HG03432 (cell line): ENCODE data around the gene SPATA31D3.
"Not testable (repeated sequence)": the region's sequence is repeated elsewhere in the genome, so short reads cannot be mapped to it uniquely, and the experiment has no call there.

Source experiments
- ATAC-seq: cut with Tn5 transposase; IDR thresholded peaks from one replicate; pipeline ENCODE4 v1.9.1; 2021; ENCODE audit warnings: mild to moderate bottlenecking, moderate library complexity; ENCODE audit not compliant: unreplicated experiment

SPATA31D3 gene

DNA sequence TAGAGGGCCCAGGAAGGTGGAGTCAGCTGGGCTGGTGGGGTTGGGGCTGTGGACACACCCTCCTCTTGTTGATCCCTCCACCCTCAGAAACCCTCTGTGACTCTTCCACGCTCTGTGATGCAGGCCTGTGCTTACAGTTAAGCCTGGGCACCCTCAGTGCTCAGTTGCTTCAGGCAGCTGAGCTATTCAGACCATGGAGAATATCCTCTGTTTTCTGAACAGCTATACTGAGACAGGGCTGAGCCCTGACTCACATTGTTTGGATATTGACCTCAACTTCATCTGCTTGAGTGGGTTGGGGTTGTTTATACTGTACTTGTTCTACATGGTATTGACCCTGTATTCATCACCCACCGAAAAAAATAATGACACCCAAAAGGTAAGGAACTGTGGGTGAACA lies at the start of gene SPATA31D3:
Gene SPATA31D3 (plus strand): TSS at position 108 of the 400 bp plus-strand sequence. CDS start 86 bp downstream, at position 194.
- ATAC-seq = not testable (repeated sequence)

DNA sequence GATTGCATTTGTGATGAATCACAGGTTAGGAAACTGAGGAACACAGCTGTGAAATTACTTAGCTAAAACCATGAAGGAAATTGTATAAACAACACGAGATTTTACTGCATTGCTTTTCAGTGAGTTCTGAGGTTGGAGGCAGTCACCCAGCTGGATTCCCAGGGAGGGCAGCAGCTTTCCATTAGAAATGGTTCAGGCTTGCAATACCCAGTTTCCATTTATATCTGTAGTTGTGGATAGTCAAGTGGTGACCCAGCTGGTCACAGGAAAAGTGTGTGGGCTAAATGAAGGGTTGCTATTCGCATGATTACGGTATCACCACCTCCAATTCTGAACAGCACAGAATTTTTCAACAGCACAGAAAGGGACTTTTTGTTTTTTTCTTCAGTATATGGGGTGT lies 49.4 kb upstream of the SPATA31D3 start:
- ATAC-seq = no peak

DNA sequence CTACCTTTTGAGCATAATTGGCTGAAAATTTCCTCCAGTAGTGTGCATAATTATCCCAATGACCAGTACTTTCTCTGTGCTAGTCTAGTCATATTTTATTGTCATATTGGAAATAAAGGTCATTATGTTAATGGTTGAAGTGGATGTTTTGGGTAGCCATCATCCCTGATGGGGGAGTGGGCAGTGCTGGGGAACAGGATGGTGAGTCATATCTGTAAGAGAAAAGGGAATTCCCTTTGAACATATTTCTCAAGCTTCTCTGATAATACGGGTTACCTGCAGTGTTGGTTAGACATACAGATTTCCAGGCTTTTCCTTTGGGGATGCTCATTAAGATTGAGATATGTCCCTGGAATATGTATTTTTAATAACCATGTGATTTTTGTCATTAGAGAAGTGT lies 48.4 kb upstream of the SPATA31D3 start:
- peak; percentile 47 for ATAC-seq

DNA sequence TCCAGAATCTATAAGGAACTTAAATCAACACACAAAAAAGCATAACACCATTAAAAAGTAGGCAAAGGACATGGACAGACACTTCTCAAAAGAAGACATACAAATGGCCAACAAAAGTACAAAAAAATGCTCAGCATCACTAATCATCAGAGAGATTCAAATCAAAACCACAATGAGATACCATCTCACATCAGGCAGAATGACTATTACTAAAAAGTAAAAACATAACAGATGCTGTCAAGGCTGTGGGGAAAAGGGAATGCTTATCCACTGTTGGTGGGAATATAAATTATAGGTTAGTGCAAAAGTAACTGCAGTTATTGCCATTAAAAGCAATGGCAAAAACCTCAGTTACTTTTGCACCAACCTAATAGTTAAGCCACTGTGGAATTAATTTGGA lies 47.2 kb upstream of the SPATA31D3 start:
- no peak for ATAC-seq

DNA sequence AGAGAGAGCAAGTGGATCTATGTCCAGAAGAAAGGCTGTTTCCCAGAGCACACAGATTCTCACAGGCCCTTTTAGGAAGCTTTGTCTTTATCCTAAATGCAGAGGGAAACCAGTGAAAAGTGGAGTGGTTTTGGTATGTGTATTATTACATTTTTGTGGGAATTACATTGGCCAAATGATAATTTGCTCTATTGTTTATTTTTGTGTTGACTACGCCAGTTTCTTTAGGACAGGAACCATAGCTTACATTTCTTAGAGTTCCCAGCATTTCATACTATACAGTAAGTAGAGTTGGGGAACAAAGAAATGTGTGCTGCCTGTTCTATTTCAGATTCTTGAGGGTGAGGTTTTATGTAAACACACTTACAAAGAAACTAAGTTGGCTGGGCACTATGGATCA lies 44.4 kb upstream of the SPATA31D3 start:
- no peak for ATAC-seq

DNA sequence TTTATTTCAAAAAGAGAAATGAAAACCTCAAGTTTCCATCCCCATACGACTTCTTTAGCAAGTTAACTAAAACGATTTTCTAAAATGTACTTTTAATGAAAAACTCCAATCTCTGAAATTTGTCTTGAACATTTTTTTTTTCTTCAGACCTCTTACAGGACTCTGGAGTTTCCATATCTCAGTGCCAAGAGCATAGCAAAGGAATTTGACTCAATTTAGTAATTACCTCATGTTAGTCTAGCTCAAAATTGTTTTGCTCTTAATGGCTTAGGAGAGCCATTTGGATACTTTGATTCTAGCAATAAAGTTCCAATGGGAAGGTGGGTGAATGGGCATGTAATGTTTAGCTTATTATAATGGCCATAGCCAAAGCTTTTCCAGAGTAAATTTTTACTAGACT lies 41.1 kb upstream of the SPATA31D3 start:
- ATAC-seq = no peak

DNA sequence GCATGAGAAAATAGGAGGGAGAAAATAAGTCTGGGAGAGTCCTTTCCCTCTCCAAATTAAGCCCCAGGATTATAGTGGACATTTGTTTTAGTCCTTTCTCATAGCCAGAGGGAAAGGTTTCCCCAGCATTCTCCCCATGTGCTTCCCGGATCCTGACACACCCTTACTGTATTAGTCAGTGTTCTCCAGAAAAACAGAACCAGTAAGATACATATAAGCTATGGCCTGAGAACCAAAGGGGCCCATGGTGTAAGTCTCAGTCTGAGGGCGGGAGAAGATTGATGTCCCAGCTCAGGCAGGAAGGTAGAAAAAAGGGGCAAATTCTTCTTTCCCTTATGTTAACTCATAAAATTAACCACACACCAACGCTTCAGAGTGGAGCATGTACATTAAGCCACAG lies 40.7 kb upstream of the SPATA31D3 start:
- no peak for ATAC-seq

DNA sequence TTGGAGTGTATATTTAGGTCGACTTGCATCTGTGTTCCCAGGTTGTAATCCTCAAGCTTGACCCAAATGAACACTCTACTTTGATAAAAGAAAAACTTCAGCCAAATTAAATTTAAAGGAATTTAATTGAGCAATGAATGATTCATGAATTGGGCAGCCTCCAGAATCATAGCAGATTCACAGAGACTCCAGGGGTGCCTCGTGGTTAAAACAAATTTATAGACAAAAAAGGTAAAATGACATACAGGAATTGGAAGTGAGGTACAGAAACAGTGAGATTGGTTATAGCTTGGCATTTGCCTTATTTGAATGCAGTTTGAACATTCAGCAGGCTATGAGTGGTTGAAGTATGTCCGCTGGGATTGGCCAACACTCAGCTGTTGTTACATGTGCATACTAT lies 36.6 kb upstream of the SPATA31D3 start:
- ATAC-seq = no peak

DNA sequence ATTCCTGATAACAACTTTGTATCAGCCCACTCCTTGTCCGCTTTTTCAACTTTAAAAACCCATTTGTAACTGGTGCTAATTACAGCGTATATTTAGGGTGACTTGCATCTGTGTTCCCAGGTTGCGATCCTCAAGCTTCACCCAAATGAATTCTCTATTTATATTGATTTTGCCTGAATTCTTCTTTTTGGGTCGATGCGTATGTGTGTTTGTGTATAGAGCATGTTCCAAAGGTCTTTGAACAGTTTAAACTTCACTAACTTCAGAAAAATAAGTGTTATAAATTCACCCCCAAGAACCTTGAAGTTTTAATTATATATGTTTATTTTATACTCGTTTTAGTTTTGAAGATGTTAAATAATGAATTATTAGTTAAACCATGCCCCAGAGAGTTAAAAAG lies 31.2 kb upstream of the SPATA31D3 start:
- no peak for ATAC-seq

DNA sequence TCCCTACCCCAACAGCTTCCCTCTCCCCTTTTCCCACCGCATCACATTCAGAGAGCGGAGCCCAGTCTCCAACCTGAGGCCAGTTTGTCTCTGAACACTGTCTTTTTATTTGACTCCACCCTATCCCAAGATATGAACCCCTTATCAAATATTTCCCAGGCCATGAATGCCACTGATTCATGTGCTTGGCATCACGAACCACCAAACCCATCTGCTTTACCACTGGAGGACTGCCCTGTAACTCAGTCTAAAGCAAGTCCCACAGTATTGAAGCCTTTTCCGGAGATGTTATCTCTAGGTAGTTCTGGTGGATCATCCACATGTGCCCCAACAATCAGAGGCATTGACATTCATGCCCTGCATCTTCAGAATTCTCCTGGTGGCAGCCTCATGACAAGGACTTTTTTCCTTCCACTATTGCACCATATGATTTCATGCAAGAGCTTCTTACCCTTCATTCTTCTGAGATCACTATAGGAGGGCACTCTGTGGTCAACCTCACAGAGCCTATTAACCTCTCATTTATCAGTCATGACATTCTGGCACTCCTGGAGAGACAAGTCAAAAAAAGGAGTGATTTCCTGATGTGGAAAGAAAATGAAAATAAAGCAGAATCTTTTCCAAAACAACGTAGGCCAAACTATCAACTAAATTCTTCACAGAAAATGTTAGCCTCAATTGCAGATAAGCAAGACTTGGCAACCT lies 27.3 kb upstream of the SPATA31D3 start:
- no peak for ATAC-seq

DNA sequence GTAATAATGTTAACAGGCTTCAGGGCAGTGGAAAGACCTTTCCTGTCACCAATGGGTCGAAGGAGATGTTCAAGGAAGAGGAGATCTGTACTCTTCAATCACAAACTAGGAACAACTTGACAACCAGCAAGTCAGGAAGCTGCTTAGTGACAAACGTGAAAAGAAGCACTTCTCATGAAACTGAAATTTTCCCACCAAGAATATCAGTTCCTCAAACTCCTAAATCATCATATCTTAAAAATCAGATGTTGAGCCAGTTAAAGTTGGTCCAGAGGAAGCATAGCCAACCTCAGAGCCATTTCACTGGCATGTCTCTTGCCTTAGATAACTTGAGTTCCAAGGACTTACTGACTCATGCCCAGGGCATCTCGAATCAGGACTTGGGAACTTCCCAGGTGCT lies 24.8 kb upstream of the SPATA31D3 start:
- ATAC-seq = not testable (repeated sequence)

DNA sequence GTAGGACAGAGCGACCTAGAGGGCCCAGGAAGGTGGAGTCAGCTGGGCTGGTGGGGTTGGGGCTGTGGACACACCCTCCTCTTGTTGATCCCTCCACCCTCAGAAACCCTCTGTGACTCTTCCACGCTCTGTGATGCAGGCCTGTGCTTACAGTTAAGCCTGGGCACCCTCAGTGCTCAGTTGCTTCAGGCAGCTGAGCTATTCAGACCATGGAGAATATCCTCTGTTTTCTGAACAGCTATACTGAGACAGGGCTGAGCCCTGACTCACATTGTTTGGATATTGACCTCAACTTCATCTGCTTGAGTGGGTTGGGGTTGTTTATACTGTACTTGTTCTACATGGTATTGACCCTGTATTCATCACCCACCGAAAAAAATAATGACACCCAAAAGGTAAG lies 15.0 kb upstream of the SPATA31D3 start, which contains the start of gene SPATA31D4:
Gene SPATA31D4 (plus strand): TSS at position 124 of the 400 bp plus-strand sequence. CDS start 86 bp downstream, at position 210.
- not testable (repeated sequence) for ATAC-seq

DNA sequence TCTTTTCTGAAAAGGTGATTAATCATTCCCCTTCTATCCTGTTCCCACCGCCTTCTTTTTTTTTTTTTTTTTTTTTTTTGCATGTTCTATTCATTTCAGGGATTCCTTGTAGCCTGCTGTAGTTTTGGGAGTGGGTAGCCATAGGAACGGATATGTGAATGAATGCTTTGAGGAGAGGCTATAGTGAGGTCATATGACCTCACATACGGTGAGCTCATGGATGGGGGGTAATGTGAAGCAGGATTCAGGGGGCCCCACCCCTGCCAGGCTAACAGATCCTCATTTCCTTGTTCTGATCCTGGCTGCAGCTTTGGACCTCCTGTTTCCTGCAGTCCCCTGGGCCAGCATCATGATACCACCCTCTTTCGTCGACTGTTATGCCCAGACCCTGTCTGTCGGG lies 13.2 kb upstream of the SPATA31D3 start:
- ATAC-seq = not testable (repeated sequence)

DNA sequence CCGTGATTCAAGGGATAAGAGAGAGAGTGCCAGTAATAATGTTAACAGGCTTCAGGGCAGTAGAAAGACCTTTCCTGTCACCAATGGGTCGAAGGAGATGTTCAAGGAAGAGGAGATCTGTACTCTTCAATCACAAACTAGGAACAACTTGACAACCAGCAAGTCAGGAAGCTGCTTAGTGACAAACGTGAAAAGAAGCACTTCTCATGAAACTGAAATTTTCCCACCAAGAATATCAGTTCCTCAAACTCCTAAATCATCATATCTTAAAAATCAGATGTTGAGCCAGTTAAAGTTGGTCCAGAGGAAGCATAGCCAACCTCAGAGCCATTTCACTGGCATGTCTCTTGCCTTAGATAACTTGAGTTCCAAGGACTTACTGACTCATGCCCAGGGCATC lies 9.8 kb upstream of the SPATA31D3 start:
- ATAC-seq = not testable (repeated sequence)

DNA sequence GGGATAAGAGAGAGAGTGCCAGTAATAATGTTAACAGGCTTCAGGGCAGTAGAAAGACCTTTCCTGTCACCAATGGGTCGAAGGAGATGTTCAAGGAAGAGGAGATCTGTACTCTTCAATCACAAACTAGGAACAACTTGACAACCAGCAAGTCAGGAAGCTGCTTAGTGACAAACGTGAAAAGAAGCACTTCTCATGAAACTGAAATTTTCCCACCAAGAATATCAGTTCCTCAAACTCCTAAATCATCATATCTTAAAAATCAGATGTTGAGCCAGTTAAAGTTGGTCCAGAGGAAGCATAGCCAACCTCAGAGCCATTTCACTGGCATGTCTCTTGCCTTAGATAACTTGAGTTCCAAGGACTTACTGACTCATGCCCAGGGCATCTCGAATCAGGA lies 5.3 kb downstream of the SPATA31D3 start:
- ATAC-seq = not testable (repeated sequence)

DNA sequence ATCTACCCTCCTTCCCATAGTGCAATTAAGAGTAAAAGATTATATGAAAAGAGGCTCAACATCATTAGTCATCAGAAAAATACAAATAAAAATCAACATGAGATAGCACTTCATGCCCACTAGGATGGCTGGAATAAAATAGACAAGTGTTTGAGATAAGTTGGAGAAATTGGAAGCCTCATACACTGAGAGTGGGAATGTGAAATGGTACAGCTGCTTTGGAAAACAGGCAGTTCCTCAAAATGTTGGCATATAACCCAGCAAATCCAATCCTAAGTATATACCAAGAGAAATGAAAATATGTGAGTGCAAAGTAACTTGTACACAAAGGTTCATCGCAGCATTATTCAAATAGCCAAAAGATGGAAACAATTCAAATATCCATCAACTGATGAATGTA lies 9.8 kb downstream of the SPATA31D3 start:
- ATAC-seq = no peak

DNA sequence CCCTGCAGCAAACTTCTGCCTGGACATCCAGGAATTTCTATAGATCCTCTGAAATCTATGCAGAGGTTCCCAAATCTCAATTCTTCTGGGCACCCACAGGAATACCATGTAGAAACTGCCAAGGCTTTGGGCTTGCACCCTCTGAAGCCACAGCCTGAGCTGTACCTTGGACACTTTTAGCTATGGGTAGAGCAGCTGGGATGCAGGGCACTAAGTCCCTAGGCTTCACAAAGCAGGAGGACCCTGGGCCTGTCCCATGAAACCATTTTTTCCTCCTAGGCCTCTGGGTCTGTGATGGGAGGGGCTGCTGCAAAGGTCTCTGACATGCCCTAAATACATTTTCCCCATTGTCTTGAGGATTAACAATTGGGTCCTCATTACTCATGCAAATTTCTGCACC lies 12.3 kb downstream of the SPATA31D3 start:
- no peak for ATAC-seq

DNA sequence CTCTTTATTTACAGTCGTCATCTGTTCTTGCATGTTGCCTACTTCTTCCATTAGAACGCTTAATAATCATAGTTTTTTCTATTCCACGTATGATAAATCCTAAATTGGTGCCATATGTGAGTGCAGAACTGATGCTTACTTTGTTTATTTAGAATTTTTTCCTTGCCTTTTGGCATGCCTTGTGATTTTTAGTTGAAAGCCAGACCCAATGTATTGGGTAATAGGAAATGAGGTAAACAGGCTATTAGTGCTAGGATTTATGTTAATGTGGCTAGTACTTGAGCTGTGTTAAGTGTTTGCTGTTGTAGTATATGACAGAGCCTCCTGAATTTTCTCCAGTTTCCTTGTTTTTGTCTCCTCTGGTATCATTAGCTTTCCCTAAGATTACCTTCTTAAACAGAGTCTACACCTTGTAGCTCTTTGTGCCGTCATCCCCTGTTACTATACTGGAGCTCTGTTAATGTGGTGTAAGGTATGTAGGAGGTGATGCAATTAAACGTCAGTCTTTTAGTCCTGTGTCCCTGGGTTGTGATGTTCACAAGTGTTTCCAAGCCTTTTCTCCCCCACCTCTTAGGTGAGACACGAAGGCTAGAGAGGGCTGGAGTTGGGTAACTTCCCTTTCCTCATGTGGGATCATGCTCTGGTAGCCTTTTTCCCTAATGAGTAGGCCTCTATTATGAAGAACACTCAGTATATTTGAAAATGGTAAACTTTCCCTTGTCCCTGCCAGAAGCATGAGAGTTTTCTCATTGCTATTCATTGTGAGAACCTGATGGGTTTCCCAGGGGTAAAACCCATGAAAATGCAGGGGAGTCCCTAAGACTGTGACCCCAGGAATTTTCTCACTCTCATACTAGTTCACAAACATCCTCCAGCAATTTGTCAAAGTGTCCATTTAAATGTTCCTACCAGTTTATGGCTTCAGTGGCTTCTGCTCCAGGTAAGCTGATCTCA lies 21.2 kb downstream of the SPATA31D3 start:
- no peak for ATAC-seq

DNA sequence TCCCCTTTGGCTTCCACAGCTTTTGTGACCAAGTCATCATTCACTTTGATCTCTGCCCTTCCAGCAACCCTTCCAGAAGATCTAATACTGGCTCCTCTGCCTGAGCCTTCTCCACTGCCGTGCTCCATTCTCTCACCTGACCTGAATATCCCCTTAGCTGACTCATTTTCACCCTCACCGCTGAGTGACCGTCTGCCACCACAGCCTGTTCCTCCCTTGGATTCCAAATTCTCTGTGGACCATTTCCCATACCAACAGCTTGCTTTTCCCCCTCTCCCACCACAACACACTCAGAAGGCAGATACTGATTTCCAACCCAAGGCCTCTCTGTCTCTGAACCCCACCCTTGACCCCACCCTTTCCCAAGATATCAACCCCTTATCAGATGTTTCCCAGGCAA lies 24.7 kb downstream of the SPATA31D3 start:
- ATAC-seq = no peak

DNA sequence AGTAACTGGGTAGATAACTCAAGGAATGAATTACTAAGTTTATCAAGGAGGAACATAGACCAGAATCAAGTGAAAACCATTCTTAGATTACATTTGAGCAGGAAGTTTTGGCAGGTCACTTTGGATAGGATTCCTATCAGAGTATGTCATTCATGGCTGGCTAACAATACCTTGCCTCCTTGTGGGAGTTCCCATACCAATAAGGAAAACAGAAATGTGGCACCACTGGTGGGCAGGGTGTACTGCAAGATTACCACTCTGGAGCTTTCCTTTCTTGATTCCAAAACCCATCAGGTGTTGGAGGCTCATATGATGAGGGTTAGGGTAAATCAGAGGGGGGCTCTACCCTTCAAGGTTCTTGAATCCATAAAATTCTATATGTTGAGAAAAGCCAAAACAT lies 26.7 kb downstream of the SPATA31D3 start:
- ATAC-seq = no peak

DNA sequence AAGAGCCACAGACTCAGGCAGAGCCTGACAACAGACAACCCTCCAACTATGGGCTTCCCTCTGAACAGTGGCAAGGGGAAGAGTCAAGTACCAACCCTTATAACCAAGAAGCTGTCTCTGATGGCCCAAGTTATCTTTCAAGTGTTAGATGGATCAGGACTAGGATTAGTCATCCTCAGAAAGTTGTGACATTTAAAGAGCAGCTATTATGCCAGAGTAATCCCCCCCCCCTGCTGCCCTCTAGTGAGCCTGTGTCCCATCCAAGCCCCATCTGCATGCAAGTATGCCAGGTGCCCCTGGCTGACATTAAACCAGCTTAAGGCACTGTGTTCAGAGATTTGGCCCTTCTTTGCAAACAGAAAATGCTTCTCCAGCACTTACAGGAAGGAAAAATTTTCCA lies 28.4 kb downstream of the SPATA31D3 start:
- no peak for ATAC-seq

DNA sequence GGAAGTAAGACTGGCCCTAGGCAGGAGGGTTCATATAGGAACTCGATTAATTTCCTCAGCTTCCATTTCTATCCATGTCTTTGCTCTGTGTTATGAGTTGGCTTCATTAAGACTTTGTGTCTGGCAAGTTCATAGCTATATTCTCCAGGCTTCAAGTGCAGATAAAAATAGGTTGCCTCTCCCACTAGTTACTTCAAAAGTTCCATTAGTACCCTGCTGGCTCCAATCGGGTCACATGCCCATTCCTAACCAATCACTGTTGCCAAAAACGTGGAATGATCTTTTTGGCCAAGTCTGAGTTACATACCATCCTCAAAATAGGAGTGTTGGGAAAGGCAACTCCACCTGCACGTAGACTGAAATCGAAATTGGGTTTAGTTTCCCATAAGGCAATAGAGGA lies 31.5 kb downstream of the SPATA31D3 start:
- ATAC-seq = no peak
